Measurements from ENCODE around the gene LIPE.

Gene LIPE

GRCh38 chr19:42442833-42443232 is 15.6 kb upstream of the LIPE start, which contains the start of gene CXCL17:
CXCL17 (minus strand) TSS chr19:42442946; CDS start chr19:42442832, 114 bp downstream.
- DNase-seq = no peak

- DNase-seq = no peak
These were observed 13.9 kb upstream of the LIPE start for GRCh38 chr19:42441049-42441445.

- DNase-seq = peak; percentile 45
These were observed 13.3 kb upstream of the LIPE start for GRCh38 chr19:42440357-42441048.

GRCh38 chr19:42436006-42436405 is 8.8 kb upstream of the LIPE start:
- DNase-seq = no peak

- DNase-seq = no peak
These were observed 8.1 kb upstream of the LIPE start for GRCh38 chr19:42435316-42435715.

GRCh38 chr19:42433503-42434260 is 6.5 kb upstream of the LIPE start:
- DNase-seq = peak; percentile 42

- no peak for DNase-seq
These were observed 4.3 kb upstream of the LIPE start for GRCh38 chr19:42431486-42431885.

- DNase-seq = no peak
These were observed 1.5 kb upstream of the LIPE start for GRCh38 chr19:42428676-42429075.

GRCh38 chr19:42426643-42427042 is 545 bp downstream of the LIPE start:
- no peak for DNase-seq

- no peak for DNase-seq
These were observed 2.5 kb downstream of the LIPE start for GRCh38 chr19:42424712-42425131.

- no peak for DNase-seq
These were observed 2.9 kb downstream of the LIPE start for GRCh38 chr19:42424345-42424707.

- peak; percentile 80 for DNase-seq
These were observed 3.5 kb downstream of the LIPE start for GRCh38 chr19:42423462-42424344.

- DNase-seq = peak; percentile 79
These were observed 4.2 kb downstream of the LIPE start for GRCh38 chr19:42422901-42423461.

GRCh38 chr19:42422092-42422900 is 4.9 kb downstream of the LIPE start:
- DNase-seq = no peak

GRCh38 chr19:42421591-42422031 is 5.6 kb downstream of the LIPE start:
- DNase-seq = no peak

GRCh38 chr19:42421101-42421500 is 6.1 kb downstream of the LIPE start:
- DNase-seq = no peak

- DNase-seq = peak; percentile 43
These were observed 7.1 kb downstream of the LIPE start for GRCh38 chr19:42420055-42420544.

- DNase-seq = no peak
These were observed 7.9 kb downstream of the LIPE start for GRCh38 chr19:42419309-42419708.

- DNase-seq = no peak
These were observed 14.5 kb downstream of the LIPE start for GRCh38 chr19:42412661-42413076.

GRCh38 chr19:42412227-42412626 is 15.0 kb downstream of the LIPE start:
- DNase-seq = no peak

GRCh38 chr19:42411581-42412178 is 15.5 kb downstream of the LIPE start:
- no peak for DNase-seq
